GM18861 (cell line): Measurements from ENCODE around the gene CLIC3.
"Not testable (repeated sequence)": the region's sequence is repeated elsewhere in the genome, so short reads cannot be mapped to it uniquely, and the experiment has no call there.

Source experiments
- ATAC-seq: cut with Tn5 transposase; IDR thresholded peaks from one replicate; pipeline ENCODE4 v1.9.1; 2021; ENCODE audit not compliant: unreplicated experiment

The CLIC3 gene

GRCh38 chr9:137017791-137018497 lies 21.6 kb upstream of the CLIC3 start:
- ATAC-seq: no peak

GRCh38 chr9:137017071-137017470 lies 20.7 kb upstream of the CLIC3 start:
- no peak for ATAC-seq

- no peak for ATAC-seq
These were observed 20.1 kb upstream of the CLIC3 start for GRCh38 chr9:137016436-137016835.

- no peak for ATAC-seq
These were observed 19.6 kb upstream of the CLIC3 start for GRCh38 chr9:137015976-137016375.

- no peak for ATAC-seq
These were observed 19.2 kb upstream of the CLIC3 start for GRCh38 chr9:137015540-137015930.

GRCh38 chr9:137014776-137015539 lies 18.6 kb upstream of the CLIC3 start:
- no peak for ATAC-seq

DNA sequence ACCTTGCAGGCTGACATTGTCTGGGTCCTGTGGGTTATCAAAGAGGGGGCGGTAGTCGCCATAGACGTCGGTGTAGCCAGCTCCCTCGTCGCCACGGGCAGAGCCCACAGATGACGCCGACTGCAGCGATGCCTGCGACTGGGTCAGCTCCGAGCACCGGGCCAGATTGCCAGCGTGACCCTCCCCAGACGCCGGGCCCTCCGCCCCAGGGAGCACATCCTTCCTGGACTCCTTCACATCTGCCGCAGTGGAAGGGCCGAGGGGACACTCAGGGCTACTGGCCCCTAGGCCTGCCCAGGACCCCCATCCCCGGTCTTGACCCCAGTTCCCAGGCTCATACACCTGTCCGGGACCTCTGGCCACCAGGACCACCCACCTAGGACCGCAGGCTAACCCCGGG lies 17.8 kb upstream of the CLIC3 start:
- no peak for ATAC-seq

DNA sequence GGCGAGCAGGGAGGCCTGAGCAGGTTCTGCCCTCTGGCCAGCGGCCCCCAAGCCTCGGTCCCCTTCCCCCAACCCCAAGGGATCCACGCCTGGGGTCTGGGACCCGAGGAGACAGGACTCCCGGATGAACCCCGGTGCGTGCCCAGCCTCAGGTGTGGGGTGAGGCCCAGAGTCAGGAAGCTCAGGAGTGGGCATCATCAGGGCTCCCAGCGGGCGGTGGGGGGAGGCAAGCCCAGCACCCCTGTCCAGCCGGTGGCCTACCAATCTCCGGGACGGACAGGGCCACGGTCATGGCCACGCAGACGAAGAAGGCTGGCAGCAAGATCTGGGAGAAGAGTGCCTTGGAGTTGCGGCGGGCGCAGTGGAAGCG lies 17.2 kb upstream of the CLIC3 start:
- ATAC-seq: no peak

- no peak for ATAC-seq
These were observed 16.6 kb upstream of the CLIC3 start for GRCh38 chr9:137012694-137013570.

DNA sequence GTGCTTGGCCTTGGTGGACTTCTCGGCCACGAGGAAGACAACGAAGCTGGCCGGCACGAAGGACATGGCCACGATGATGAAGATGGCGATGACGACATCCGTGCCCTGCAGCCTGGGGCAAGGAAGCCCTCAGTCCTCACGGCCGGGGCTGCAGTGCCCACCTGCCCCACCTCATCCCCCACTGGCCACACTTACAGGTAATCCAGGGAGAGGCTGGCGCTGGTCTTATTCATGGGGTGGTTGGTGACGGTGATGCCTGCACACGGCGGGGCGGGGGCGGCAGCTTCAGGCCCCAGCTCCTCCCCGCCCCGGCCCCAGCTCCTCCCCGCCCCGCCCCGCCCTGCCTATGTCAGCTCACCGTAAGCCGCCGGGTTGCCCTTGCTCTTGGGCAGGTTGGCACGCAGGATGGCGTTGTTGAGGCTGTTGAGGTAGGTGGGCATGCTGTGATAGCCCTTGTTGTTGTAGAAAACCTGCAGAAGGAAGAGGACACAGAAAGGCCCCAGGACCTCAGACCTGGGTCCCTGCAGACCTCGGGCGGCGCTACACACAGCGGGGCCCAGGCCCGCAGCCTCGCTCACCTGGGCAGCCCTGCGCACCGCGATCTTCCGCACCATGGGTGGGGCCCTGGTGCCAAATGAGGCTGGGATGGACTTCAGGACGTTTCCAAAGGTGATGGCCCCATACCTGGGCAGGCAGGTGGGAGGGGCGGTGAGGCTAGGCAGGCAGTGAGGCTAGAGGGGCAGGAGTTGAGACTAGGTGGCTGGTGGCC lies 15.7 kb upstream of the CLIC3 start:
- ATAC-seq: no peak

- no peak for ATAC-seq
These were observed 14.8 kb upstream of the CLIC3 start for GRCh38 chr9:137011156-137011555.

DNA sequence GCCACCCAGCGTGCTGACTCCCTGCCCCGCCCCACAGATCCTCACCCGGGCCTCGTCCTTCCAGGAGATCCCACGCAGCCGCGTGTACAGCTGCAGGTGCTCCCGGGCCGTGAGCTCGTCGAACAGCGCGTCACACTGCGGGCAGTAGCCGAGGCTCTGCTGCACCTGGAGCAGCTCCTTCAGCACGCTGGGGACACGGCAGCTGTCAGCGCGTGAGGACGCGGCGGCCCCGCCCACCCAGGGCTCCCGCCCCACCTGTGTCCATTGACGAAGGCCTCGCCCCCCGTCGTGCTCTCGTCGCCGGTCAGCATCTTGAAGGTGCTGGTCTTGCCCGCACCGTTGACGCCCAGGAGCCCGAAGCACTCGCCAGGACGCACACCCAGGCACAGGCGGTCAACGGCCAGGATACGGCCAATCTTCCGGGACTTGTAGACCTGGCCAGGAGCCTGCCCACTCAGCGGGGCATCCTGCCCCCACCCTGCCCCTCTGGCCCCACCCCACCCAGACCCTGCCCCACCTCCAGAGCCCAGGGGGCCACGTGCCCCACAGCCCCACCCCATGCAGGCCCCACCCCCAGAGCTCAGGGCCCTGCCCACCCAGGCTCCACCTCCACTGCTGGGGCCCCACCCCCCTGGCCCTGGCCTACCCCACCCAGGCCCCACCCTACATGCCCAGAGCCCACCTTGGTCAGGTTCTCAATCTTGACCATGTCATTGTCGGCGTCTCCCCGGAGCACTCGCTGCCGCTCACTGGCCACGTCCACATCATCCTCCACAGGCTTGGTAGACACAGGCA lies 13.8 kb upstream of the CLIC3 start:
- ATAC-seq: no peak

DNA sequence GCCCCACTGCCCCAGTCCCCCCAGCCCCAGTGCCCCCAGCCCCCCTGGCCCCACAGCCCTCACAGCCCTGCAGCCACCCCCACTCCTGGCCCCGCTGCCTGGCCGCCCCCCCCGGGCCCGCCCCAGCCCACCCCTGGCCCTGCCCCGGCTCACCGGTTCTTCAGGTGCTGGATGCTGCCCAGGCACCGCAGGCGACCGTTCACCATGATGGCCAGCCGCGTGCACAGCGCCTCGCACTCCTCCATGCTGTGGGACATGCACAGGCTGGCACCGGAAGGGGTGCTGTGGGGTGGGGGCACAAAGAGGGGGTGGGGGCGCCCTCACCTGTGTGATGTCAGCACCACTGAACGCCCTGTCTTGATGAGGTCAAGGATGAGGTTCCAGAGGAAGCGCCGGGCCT lies 12.8 kb upstream of the CLIC3 start:
- ATAC-seq: no peak

DNA sequence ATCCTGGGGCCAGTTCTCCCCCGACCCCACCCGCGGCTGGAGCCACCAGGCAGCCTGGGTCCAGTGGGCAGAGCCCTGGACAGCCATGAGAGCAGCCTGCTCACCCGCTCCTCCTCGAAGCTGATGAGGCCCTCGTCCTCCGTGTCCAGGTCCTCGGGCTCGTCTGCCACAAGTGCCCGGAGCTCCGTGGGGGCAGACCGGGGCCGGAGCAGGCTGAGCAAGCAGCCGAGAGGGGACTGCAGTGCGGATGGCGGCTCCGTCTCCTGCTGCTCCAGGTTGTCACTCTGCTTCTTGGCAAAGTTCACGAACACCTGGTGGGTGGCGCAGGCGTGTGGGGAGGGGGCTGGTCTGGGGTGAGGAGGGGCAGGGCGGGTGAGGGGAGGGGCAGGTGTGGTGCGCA lies 11.9 kb upstream of the CLIC3 start:
- no peak for ATAC-seq

DNA sequence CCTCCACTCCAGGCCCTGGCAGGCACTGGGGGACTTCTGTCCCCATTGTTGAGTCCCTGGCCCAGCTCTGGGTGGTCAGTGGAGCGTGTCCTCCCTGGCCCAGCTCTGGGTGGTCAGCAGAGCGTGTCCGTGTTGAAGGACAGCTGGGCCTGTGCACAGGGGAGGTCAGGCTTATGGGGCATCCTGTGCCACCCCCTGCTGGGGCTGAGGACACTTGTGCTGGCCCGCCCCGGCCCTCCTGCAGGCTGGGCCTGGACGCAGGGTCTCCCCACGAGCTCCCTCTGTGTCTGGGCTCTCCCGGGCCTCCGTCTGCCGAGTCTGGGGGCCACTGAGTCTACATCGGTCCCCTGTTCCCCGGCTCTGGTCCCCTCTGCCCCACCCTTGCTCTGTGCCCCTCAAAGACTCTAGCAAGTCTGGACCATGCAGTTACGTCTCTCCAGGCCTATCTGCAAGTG lies 11.5 kb upstream of the CLIC3 start:
- no peak for ATAC-seq

DNA sequence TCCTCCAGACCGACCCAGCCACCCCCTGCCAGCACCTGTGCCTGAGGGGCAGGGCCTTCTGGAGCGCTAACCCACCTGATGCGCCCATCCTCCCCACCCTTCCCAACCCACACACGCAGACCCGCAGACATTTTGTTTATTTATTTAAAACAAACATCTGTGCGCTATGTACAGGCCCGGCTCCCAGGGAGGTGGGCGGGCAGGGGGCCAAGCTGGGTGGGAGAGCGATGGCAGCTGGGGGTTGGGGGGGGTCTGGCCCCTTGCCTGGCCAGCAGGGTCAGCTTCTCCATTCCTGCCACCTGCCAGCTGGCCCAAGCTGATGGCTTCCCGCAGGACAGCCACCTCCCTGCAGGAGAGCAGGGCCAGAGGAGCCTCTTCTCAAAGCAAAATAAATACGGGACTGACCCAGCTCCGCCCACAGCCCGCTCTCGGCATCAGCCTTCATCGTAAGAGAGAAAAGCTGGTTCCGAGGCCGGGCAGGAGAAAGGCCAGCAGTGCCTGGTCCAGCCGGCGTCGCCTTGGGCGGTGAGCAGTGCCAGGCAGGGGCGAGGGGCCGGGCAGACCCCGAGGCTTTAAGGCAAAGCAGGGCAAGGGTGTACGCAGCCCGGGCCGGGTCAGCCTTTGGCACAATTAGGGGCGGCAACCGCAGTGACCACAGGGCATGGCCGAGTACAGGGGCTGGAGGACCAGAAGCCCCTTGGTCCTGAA lies 10.9 kb upstream of the CLIC3 start:
- ATAC-seq: no peak

DNA sequence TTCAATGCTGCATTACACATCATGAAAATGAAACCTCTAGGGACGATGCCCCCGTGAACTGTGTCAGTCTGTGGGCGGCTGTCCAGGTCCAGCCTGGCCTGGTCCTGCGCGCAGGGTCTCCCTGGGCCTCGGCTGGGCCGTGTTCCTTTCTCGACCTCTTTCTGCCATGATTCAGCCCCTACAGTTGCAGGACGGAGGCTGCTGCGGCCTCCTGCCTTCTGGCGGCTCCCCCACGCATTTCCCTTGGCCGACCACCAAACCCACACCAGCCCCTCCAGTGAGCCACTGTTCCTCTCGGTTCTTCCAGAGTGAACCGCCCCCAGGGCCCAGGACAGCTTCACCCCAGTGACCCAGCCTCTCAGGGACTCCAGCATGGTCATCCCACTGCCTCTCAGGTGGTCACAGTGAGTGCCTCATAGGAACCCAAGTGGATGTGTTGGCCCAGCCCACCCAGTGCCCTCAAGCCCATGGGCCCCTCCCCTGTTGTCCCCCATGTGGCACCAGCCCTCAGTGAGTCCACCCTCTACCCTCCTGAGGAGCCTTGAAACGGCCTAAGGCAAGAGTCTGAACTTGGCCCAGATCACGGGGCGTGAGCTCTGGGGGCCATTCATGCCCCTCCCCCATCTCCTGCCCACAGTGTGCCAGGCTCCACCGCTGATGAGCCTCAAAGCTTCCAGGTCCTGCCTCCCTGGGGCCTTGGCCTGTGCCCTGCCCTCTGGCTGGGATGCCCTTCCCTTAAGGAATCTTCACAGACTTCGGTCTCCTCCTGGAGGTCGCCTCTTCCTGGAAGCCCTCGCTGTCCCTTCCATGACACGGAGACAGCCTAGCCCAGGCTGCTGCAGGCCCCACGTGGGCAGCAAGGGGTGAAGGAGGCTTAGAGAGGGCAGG lies 10.0 kb upstream of the CLIC3 start:
- ATAC-seq: no peak

GRCh38 chr9:137004285-137004684 lies 7.9 kb upstream of the CLIC3 start:
- ATAC-seq: not testable (repeated sequence)
